SKM-1 treated with dmso at 0.1 percent for 144 hours (cell line): ENCODE results near the gene CYB561A3.
A peak's percentile ranks its signal among the peaks of the same experiment; 100 is the strongest.

Experiments used
- DNase-seq: peaks from one replicate; lab custom pipeline; 2025; ENCODE audit not compliant: unreplicated experiment; lab: John Stamatoyannopoulos, UW

The CYB561A3 gene

DNA sequence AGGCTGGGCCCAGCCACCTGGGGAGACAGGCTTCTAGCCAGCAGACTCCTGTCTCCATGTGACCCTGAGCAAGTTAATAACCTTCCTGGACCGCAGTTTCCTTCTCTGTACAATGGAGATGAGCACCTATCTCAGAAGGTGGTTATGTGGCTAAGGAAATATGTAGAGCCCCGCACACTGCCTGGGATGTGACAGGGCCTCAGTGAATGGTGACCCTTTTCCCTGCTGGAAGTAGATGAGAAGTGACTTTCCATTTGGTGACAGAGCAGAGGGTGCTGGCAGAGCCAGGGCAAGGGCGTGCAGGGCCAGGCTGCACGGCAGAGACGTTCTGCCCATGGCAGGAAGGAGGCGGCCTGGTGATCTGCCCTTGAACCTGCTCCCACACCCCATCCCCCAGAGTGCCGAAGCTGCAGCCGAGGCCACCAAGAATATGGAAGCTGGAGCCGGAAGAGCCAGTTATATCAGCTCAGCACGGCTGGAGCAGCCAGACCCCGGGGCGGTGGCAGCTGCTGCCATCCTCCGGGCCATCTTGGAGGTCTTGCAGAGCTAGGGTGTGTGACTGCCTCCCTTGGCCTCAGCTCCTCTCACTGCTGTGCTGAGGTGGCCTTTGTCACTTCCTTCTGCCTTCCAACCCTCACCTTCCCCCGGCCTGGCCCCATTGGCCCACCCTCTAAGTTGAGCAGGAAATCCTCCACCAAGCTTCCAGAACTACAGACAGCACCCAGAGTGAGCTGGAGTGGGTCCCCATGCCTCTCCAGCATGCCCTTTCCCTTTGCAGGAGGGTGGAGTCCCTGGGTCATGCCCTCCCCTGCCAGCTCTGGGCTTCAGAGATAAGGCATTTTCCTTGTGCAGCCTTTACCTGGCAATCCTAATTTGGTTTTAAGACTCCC lies 15.5 kb downstream of the CYB561A3 start:
- no peak for DNase-seq

DNA sequence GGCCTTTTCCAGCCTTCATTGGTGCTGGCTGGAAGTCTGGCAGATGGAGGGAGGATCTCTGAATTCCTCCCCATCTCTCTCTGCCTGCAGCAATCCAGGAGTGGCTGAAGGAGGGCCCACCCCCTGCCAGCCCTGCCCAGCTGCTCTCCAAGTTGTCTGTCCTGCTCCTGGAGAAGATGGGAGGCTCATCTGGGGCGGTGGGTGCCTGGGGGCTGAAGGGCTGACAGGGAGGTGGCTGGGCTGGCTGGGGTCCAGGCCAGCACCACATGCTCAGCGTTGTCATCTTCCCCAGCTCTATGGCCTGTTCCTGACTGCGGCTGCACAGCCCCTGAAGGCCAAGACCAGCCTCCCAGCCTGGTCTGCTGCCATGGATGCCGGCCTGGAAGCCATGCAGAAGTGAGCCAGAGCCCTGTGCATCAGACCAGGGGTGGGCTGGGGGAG lies 16.5 kb downstream of the CYB561A3 start:
- DNase-seq: no peak

DNA sequence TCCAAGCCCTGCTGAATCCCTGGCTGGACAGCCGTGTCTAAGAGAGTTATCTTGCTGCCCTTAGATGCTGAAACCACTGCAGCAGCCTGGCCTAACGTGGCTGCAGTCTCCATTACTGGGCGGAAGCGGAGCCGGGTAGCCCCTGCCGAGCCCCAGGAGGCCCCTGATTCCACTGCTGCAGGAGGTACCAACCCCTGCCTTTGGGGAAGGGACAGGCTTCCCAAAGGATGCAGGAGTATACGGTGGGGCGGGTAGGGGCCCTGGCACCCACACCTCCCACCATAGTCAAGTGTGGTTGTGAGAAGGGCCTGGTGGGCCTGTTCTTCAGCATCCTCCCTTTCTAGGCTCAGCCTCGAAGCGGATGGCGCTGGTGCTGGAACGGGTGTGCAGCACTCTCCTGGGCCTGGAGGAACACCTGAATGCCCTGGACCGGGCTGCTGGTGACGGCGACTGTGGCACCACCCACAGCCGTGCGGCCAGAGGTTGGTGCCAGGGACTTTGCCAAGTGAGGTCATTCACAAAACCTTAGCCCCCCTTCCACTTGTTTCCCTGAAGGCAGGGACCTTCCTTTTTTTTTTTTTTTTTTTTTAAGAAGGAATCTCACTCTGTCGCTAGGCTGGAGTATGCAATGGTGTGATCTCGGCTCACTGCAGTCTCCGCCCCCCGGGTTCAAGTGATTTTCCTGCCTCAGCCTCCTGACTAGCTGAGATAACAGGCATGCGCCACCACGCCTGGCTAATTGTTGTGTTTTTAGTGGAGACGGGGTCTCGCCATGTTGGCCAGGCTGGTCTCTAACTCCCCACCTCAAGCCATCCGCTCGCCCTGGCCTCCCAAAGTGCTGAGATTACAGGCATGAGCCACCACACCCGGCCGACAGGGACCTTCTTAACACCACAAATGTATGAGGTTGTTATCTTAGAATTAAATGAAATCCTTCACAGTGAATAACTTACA lies 17.6 kb downstream of the CYB561A3 start:
- DNase-seq: no peak

DNA sequence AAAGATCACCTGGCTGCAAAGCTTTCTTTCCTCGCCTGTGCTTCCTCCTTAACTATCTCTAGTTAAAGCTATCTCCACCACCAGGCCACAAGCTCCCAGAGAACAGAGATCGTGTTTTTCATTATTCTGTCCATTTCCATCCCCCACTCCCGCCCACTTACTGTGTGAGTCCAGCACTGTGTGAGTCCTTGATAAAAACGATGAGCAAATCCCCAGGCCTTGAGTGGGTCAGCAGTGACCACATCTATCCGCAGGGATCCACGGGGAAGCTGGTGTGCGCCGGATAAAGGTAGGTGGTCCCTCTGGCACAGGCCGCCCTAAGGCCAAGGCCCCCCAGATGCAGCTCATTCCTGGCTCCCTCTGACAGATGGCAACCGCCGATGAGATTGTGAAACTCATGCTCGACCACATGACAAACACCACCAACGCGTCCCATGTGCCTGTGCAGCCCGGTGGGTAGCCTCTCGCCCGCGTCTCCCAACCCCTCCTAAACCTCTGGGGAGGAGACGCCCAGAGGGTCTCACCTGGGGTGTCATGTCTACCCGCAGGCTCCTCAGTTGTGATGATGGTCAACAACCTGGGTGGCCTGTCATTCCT lies 19.4 kb downstream of the CYB561A3 start:
- DNase-seq: no peak

DNA sequence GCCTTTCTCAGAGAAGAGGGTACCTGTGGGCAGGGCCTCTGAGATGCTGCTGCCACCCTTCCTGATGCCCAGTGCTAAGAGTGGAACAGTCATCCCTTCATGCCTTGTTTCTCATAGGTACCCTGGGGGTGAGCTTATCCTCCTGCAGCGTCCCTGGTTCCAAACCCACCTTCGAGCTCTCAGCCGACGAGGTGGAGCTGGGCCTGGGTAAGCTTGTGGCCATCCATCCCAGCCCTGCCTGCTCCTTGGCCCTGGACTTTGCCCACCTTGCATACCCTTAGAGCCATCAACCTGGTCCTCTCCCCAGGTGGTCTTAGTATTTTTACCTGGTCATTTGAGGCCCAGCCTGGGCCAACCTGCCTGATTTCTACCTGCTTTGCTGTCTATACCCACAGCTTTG lies 20.0 kb downstream of the CYB561A3 start:
- DNase-seq: no peak

DNA sequence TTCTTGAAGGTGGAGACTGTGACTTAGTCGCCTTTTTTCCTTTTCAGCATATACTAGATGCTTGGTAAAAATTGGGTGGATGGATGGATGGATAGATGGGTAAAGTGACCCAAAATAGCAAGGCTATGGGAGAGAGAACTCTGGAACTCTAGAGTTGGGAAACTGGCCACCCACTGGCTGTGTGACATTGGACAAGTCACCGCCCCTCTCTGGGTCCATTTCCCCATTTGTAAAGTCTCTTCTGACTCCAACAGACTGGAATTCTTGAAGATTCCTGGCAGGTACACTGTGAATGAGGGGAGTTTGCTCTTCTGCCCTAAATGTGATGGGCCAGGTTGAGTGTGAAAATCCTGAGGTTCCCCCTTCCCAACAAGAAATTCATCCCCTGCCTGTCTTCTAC lies 20.7 kb downstream of the CYB561A3 start:
- no peak for DNase-seq

DNA sequence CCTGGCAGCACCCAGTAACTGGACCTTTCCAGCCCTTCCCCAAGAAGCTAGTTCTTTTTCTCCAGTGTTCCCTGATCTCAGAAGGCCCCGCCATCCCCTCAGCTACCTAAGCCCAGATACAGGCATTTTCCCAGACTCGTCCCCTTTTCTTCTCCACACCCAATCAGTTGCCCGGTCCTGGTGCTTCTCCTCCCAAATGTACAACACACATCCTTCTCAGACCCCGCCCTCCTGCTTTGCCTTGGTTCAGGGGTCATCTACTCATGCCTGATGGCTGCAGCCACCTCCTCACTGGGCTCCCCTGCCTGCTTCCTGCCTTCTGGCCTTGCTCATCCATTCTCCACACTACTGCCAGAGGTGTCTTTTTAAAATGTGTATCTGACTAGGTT lies 22.2 kb downstream of the CYB561A3 start:
- DNase-seq: no peak

DNA sequence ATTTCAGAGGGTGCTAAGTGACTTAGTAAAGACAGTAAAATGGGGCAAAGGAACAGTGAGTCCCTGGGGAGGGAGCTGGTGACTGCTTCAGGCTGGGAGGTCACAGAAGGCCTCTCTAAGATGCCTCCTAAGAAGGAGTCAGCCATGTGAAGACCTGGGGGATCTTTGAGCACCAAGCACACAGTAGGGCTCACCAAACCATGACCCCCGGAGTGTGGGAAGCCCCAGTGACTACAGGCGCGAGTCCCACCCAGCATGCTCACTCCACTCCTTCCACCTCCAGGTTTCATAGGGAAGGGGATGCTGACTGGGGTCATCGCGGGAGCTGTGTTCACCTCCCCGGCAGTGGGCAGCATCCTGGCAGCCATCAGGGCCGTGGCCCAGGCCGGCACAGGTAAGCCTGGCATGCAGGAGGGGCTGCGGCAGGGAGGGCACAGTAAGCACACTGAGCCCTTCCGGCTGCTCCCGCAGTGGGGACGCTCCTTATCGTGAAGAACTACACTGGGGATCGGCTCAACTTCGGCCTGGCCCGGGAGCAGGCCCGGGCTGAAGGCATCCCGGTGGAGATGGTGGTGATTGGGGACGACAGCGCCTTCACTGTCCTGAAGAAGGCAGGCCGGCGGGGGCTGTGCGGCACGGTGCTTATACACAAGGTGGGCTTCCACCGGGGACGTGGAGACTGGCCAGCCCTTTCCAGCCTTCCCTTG lies 22.7 kb downstream of the CYB561A3 start:
- no peak for DNase-seq

DNA sequence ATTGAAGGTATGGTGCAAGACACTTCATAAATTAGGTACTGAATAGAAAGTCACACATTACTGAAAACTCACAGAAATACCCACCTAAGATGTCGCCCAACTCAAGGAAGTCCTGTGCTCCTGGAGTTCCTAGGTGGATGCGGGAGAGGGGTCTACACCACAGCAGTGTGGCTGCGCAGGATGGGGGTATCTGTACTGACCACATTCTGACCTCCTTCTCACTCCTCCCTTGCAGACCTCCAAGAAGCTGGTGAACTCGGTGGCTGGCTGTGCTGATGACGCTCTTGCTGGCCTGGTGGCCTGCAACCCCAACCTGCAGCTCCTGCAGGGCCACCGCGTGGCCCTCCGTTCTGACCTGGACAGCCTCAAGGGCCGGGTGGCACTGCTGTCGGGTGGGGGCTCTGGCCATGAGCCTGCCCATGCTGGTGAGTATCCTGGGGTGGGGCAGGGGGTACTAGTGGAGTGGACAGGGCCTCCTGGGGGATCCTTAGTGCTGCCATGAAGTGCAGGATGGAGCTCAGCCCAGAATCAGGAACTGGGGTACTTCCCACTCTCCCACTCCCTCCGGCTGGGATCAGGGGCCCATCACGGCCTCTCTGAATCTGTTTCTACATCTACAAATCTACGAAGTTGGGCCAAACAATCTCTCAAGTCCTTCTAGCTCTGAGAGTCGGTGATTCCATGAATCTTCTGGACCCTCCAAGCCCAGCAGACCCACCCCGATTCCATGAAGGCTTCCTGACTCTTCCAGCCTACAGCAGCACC lies 23.8 kb downstream of the CYB561A3 start:
- no peak for DNase-seq

DNA sequence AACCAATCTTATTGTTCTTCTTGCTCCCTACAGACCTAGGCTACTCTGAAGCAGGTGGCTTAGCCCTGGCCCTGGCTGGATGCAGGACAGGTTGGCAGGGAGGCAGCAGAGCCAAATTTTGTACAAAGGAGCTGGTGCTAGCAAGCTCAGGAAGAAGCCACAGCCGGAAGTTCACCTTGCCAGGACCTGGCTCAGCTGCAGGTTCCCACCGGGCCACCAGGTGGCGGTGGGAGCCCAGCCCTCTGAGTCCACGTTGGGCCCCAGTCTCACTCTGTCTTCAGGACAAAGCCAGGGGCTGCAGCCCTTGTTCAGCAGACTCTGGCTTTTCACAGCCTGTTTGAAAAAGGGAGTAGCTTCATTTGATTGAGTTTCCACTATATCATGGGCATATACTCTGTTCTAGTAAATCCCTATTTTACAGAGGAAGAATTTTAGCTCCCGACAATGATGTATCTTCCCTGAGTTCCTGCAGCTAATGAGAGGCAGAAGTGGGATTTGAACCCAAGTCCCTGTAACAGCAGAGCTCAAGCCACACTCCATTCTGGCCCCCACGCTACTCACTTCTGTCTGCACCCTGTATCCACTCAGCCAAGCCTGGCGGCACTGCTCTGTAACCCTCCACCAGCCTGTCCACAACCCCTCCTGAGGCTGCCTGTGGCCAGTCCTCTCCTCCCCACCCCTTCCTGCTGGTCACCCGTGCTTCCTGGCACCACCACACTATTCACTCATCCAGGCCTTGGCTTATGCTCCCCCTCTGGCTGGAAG lies 25.3 kb downstream of the CYB561A3 start:
- DNase-seq: peak; percentile 70

DNA sequence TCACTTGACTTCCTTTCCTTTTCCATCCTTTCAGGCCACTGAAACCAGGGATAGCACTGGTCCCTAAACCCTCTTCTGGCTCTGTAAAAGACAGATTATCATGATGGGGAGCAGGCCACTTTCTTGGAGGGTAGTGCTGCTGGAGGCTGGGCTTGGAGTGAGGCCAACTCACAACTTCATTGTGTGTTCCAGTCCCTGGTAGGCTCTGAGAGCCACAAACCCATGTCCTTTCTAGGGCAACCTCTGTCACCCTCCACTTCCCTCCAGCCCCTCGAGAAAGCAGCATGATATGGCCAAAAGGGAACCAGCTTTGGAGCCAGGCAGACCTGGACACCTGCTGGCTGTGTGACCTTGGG lies 26.3 kb downstream of the CYB561A3 start:
- no peak for DNase-seq

DNA sequence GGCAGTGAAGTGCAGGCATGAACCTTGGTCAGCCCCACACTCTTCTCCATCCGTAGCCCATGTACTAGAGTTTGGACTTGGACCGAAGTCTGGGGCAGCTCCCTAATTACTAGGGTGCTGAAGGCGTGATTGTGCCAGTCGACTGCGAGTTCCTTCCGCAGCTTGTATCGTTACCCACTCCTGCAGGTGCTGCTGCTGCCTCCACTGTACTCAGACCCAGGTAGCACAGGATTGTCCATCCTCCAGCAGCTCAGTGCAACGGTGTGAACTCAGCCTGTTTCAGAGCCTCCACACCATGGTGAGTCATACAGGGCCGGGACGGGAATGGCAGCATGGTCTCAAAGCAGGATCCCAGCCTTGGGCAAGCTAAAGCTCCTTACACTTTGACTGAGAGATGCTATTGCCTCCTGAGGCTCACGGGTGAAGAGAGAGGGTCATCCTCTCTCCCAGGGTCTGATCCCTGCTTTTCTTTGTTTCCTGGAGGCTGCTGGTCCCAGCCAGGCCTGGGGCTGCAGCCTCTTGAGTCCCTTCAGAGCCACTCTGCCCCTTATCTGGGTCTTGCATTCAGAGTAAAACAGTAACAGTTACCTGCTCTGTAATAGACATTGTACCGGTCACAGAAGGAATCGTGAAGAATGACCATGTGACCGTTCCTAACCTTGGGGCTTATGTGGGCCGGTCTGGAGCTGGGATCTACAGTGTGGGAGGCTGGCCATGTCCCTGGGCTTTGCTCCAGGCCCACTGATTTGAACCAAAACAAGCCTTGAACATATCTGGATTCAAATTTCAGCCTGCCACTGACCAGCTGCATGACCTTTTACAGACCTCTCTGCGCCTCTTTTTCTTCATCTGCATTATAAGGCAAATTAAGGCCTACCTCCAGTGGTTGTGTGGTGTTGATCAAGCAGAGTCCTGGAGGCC lies 27.0 kb downstream of the CYB561A3 start:
- DNase-seq: no peak

DNA sequence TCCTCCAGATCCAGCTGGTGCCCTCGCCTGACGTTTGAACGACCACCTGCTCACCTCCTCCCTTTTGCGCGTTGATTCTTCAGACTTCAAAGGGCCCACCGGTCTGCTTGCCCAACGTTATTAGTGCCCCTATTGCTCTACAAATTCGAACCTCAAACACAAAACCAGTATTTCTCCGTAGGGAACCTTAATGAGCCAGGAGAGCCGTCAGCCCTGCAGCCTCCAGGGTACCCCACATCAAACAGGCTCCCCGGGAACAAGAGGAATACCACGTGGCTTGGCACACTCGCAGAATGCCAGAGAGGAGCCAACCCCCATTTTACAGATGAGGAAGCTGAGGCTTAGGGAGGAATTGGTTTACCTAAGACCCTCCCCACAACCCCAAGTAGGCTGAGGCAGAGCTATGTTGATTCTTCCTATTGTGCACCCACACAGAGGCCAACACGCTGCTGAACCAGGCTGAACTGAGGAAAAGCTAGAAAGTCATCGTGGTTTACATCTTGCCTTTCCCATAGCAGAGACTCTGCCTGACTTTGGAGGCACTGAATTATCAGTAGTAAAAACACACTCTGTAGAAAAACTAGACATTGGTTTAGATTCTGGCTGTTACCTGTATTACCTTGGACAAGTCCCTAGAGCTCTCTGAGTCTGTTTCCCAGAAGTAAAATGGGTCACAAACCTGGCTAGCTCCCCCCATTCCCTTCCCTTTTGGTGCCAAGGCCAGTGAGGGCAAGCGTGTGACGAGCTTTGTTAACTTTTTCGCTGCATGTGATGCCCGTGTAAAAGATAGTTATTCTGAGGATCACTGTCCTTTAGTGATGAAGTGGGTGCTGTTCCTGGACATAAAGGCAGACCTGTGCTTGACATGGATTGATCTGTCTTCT lies 27.9 kb downstream of the CYB561A3 start:
- no peak for DNase-seq

DNA sequence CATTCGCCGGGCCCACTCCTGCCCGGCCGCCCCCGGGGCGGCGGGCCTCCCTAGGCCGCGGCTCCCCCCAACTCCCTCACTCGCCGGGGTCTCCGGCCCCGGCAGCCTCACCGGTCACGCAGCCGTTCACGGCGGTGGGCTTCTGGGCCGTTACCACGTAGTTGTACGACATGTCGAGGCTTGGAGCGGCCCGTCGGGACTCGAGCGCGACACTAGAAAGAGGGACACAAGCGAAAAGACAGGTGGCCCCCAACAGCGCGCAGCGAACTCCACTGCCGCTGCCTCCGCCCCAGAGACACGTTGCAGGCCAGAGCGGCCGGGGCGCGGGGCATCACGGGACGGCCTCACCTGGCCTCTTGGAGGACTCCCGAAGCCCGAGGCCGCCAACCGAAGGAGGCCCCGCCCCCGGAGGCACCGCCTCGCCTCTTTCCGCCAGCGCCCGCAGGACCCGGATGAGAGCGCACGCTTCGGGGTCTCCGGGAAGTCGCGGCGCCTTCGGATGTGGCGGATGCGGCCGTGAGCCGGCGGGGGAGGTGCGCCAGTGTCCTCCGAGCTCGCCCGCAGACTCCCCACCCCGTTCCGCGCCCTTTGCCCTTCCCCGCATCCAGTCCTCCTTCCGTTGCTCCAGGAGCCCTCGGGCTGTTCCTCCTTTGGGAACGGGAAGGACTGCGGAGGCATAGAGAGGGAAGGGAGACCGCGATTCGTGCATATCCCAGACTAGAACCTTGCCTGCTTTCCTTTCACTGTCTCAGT lies 28.7 kb downstream of the CYB561A3 start, which contains the start of the genes DDB1 and TKFC:
Gene DDB1 (minus strand): TSS at position 309 of the 753 bp plus-strand sequence. CDS start 137 bp downstream, at position 172.
Gene TKFC (plus strand): TSS at position 432 of the 753 bp plus-strand sequence. CDS start 1,501 bp downstream, outside the sequence.
- DNase-seq: peak; percentile 90

DNA sequence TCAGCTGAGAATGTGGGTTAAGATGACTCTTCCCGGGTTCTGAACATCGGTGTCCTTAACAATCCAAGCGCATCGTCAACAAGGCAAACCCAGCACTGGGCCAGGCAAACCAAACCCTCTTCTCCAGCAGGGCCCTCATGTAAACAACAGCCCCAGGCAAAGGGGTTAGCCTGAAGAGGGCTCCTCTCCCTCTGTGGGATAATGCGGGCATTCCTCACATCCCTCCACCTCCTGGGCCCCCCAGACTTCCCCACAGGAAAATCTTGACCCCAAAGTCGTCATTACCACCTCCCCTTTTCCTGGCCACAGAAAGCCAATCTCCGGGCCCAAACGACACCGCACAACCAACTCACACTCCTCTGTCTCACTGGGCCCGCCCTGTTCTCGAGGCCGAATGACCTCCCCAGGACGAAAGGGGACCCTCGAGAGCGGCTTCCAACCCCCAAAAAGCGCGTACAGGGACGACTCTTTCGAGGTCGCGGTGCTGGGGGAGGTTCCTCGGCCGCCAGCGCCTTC lies 29.3 kb downstream of the CYB561A3 start:
- no peak for DNase-seq

DNA sequence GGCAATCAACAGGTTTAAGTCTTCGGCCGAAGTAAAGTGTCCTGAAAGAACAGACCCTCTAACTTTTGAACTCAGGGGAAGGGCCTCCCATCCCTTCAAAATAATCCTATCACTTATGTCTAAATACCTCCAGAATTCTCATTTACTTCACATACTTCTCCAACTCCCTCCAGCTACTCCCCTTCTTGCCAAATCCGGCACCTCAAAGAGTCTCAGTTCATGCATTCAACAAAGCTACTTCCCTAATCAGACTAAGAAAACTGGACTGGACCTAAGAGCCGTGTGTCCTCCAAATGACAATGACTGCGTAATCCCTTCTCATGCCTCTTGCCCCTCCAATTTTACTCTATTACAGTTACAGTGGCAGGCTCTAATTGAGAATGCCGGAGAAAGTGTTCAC lies 30.0 kb downstream of the CYB561A3 start:
- DNase-seq: peak; percentile 29
